Osteocyte (in vitro differentiated cells): ENCODE measurements around the gene GRB14. TPM values are rescaled to one million over a fixed set of nuclear protein-coding genes. Genes with fewer than 3 reads are reported as not detected.

Experiments
- DNase-seq: peaks from one replicate; pipeline ENCODE4 v3.0.0; 2021; ENCODE audit warnings: mixed read lengths; ENCODE audit not compliant: unreplicated experiment; ENCODE audit errors: extremely low spot score
- H3K27ac Mint-ChIP-seq: one replicate; pipeline ENCODE4 v1.8.0; 2021; ENCODE audit warnings: mild to moderate bottlenecking, mixed read lengths; ENCODE audit not compliant: unreplicated experiment
- H3K27me3 Mint-ChIP-seq: one replicate; pipeline ENCODE4 v1.8.0; 2021; ENCODE audit warnings: mixed read lengths; ENCODE audit not compliant: unreplicated experiment
- H3K36me3 Mint-ChIP-seq: one replicate; pipeline ENCODE4 v1.8.0; 2021; ENCODE audit warnings: mixed read lengths; ENCODE audit not compliant: unreplicated experiment
- H3K4me1 Mint-ChIP-seq: one replicate; pipeline ENCODE4 v1.8.0; 2021; ENCODE audit warnings: mixed read lengths; ENCODE audit not compliant: unreplicated experiment
- H3K4me3 Mint-ChIP-seq: one replicate; pipeline ENCODE4 v1.8.0; 2021; ENCODE audit warnings: mild to moderate bottlenecking, moderate library complexity, mixed read lengths; ENCODE audit not compliant: unreplicated experiment
- H3K9me3 Mint-ChIP-seq: one replicate; pipeline ENCODE4 v1.8.0; 2021; ENCODE audit warnings: mixed read lengths; ENCODE audit not compliant: unreplicated experiment
- CTCF ChIP-seq: fragments of 200-600 bp; sonication (generic); IDR thresholded peaks from 2 replicates; pipeline ENCODE4 v1.5.0; 2021; ENCODE audit warnings: antibody characterized with exemption, mild to moderate bottlenecking, moderate library complexity
- total RNA-seq: library from RNA; stranded (reverse); gene quantifications from 2 replicates; pipeline ENCODE4 v1.2.1, GENCODE V29; 2021

The GRB14 gene
- total RNA-seq, 1 donor from 2014 or later, result 0.83 TPM

GRCh38 chr2:164600763-164601162 is 20.5 kb downstream of the GRB14 start:
- no peaks in the 10 kb centered on the region for H3K27me3 Mint-ChIP-seq
- no peak for TF ChIP-seq CTCF
- H3K27ac Mint-ChIP-seq, result no peak overlapping the region
- peaks cover 11% of the 10 kb centered on the region for H3K4me1 Mint-ChIP-seq
- H3K36me3 Mint-ChIP-seq, result no peaks in the 10 kb centered on the region
- no peak overlapping the region for H3K4me3 Mint-ChIP-seq
- no peak for DNase-seq
- no peaks in the 10 kb centered on the region for H3K9me3 Mint-ChIP-seq

GRCh38 chr2:164599954-164600589 is 21.2 kb downstream of the GRB14 start:
- TF ChIP-seq CTCF, result peak; percentile 91
- no peaks in the 10 kb centered on the region for H3K27me3 Mint-ChIP-seq
- H3K9me3 Mint-ChIP-seq, result no peaks in the 10 kb centered on the region
- DNase-seq, result no peak
- H3K4me1 Mint-ChIP-seq, result peaks cover 6% of the 10 kb centered on the region
- H3K27ac Mint-ChIP-seq, result no peak overlapping the region
- H3K36me3 Mint-ChIP-seq, result no peaks in the 10 kb centered on the region
- H3K4me3 Mint-ChIP-seq, result no peak overlapping the region

- Mint-ChIP-seq H3K27me3 (no peaks in the 10 kb centered on the region), H3K27ac (no peak overlapping the region), H3K9me3 (no peaks in the 10 kb centered on the region), H3K4me1 (no peaks in the 10 kb centered on the region), H3K36me3 (no peaks in the 10 kb centered on the region), H3K4me3 (no peak overlapping the region)
- TF ChIP-seq CTCF, result no peak
- no peak for DNase-seq
Observed at GRCh38 chr2:164597983-164598382, 23.3 kb downstream of the GRB14 start.

- Mint-ChIP-seq H3K4me3 (no peak overlapping the region), H3K27ac (no peak overlapping the region), H3K9me3 (peaks cover 5% of the 10 kb centered on the region), H3K4me1 (no peaks in the 10 kb centered on the region), H3K36me3 (no peaks in the 10 kb centered on the region), H3K27me3 (no peaks in the 10 kb centered on the region)
- DNase-seq, result no peak
- TF ChIP-seq CTCF, result no peak
Observed at GRCh38 chr2:164595031-164595430, 26.3 kb downstream of the GRB14 start.

GRCh38 chr2:164593959-164594358 is 27.3 kb downstream of the GRB14 start:
- Mint-ChIP-seq H3K4me1 (no peaks in the 10 kb centered on the region), H3K9me3 (peaks cover 5% of the 10 kb centered on the region), H3K27me3 (no peaks in the 10 kb centered on the region), H3K4me3 (no peak overlapping the region), H3K36me3 (no peaks in the 10 kb centered on the region), H3K27ac (no peak overlapping the region)
- no peak for TF ChIP-seq CTCF
- DNase-seq, result no peak
